WTC11 (cell line): ENCODE data around the gene AKR1C8. TPM values are rescaled to one million over a fixed set of nuclear protein-coding genes. Genes with fewer than 3 reads are reported as not detected.

Experiments used
- ATAC-seq: fragments of 200-7000 bp; cut with Tn5 transposase; 2 replicates; pipeline ENCODE4 v1.10.0; 2021; ENCODE audit warnings: mild to moderate bottlenecking, moderate library complexity
- CTCF ChIA-PET: fragments of 300-600 bp; sonication (Branson Sonifier 250); formaldehyde crosslinking; loops from one replicate; lab custom pipeline; 2021; ENCODE audit warnings: antibody characterized with exemption; lab: Charles Lee
- POLR2A ChIA-PET: fragments of 350-600 bp; sonication (Branson Sonifier 250); formaldehyde crosslinking; loops from one replicate; lab custom pipeline; 2021; ENCODE audit warnings: antibody characterized with exemption; lab: Charles Lee
- DNase-seq: peaks from one replicate; pipeline ENCODE4 v3.0.0; 2021; ENCODE audit warnings: low spot score
- H3K27ac Mint-ChIP-seq: 2 replicates; pipeline ENCODE4 v1.8.0; 2021; ENCODE audit warnings: mixed read lengths
- H3K27me3 Mint-ChIP-seq: 2 replicates; pipeline ENCODE4 v1.8.0; 2021; ENCODE audit warnings: low read depth, mild to moderate bottlenecking, moderate library complexity, mixed read lengths
- H3K36me3 Mint-ChIP-seq: 2 replicates; pipeline ENCODE4 v1.8.0; 2021; ENCODE audit warnings: mixed read lengths
- H3K4me1 Mint-ChIP-seq: 2 replicates; pipeline ENCODE4 v1.8.0; 2022; ENCODE audit warnings: mixed read lengths
- H3K4me3 Mint-ChIP-seq: 2 replicates; pipeline ENCODE4 v1.8.0; 2021; ENCODE audit warnings: mild to moderate bottlenecking, moderate library complexity, mixed read lengths
- H3K9me3 Mint-ChIP-seq: 2 replicates; pipeline ENCODE4 v1.8.0; 2021; ENCODE audit warnings: mixed read lengths
- ARID4B ChIP-seq: sonication (generic); formaldehyde crosslinking; IDR thresholded peaks from 2 replicates; pipeline ENCODE4 v1.8.0; 2023; ENCODE audit warnings: missing genetic modification reagents, mild to moderate bottlenecking, borderline replicate concordance
- ATF3 ChIP-seq: sonication (generic); formaldehyde crosslinking; conservative IDR thresholded peaks from 2 replicates; pipeline ENCODE4 v1.8.1; 2022; ENCODE audit warnings: mild to moderate bottlenecking, missing genetic modification reagents
- CBFB ChIP-seq: sonication (generic); formaldehyde crosslinking; IDR thresholded peaks from 2 replicates; pipeline ENCODE4 v1.8.1; 2022; ENCODE audit warnings: mild to moderate bottlenecking, low read depth, missing genetic modification reagents
- CTCF ChIP-seq: fragments of 200-600 bp; IDR thresholded peaks from 2 replicates; pipeline ENCODE4 v1.8.0; 2022; ENCODE audit warnings: antibody characterized with exemption
- E2F1 ChIP-seq: sonication (generic); formaldehyde crosslinking; IDR thresholded peaks from 2 replicates; pipeline ENCODE4 v1.8.0; 2022; ENCODE audit warnings: mild to moderate bottlenecking, missing genetic modification reagents
- E2F5 ChIP-seq: sonication (generic); formaldehyde crosslinking; IDR thresholded peaks from 2 replicates; pipeline ENCODE4 v1.8.1; 2022; ENCODE audit warnings: mild to moderate bottlenecking, moderate library complexity, missing genetic modification reagents
- ETV6 ChIP-seq: sonication (generic); formaldehyde crosslinking; IDR thresholded peaks from 2 replicates; pipeline ENCODE4 v1.8.1; 2022; ENCODE audit warnings: mild to moderate bottlenecking, missing genetic modification reagents
- GRHL2 ChIP-seq: fragments of 250-450 bp; sonication (Bioruptor Pico); IDR thresholded peaks from 2 replicates; pipeline ENCODE4 v1.8.0; 2022; ENCODE audit warnings: mild to moderate bottlenecking, moderate library complexity; ENCODE audit not compliant: insufficient replicate concordance, severe bottlenecking
- IRF1 ChIP-seq: sonication (generic); formaldehyde crosslinking; IDR thresholded peaks from 2 replicates; pipeline ENCODE4 v1.8.0; 2023; ENCODE audit warnings: missing genetic modification reagents
- IRF2 ChIP-seq: sonication (generic); formaldehyde crosslinking; IDR thresholded peaks from 2 replicates; pipeline ENCODE4 v1.8.0; 2022; ENCODE audit warnings: low read depth, missing genetic modification reagents, borderline replicate concordance
- JUN ChIP-seq: sonication (generic); formaldehyde crosslinking; IDR thresholded peaks from 2 replicates; pipeline ENCODE4 v1.8.0; 2023; ENCODE audit warnings: mild to moderate bottlenecking, missing genetic modification reagents
- RORB ChIP-seq: fragments of 250-450 bp; sonication (Bioruptor Pico); IDR thresholded peaks from 2 replicates; pipeline ENCODE4 v1.9.0; 2021; ENCODE audit warnings: mild to moderate bottlenecking
- ZBTB21 ChIP-seq: sonication (generic); formaldehyde crosslinking; IDR thresholded peaks from 2 replicates; pipeline ENCODE4 v1.8.1; 2023; ENCODE audit warnings: mild to moderate bottlenecking, missing genetic modification reagents, borderline replicate concordance
- ZMAT4 ChIP-seq: fragments of 250-450 bp; sonication (Bioruptor Pico); IDR thresholded peaks from 2 replicates; pipeline ENCODE4 v1.9.0; 2021; ENCODE audit warnings: mild to moderate bottlenecking
- ZNF396 ChIP-seq: fragments of 250-450 bp; sonication (Bioruptor Pico); IDR thresholded peaks from 2 replicates; pipeline ENCODE4 v1.8.0; 2021; ENCODE audit warnings: mild to moderate bottlenecking, moderate library complexity, borderline replicate concordance
- ZNF416 ChIP-seq: fragments of 250-450 bp; sonication (Bioruptor Pico); IDR thresholded peaks from 2 replicates; pipeline ENCODE4 v1.9.0; 2021; ENCODE audit warnings: mild to moderate bottlenecking, inconsistent platforms
- ZNF671 ChIP-seq: fragments of 250-450 bp; sonication (Bioruptor Pico); IDR thresholded peaks from 2 replicates; pipeline ENCODE4 v1.8.0; 2021; ENCODE audit warnings: mild to moderate bottlenecking
- total RNA-seq: library from RNA; stranded (reverse); gene quantifications from 3 replicates; pipeline ENCODE4 v1.2.3, GENCODE V29; 2021

AKR1C8 gene
- total RNA-seq, 1 experiment from 2014 or later, result not detected

GRCh38 chr10:5233324-5233723 lies 48.4 kb upstream of the AKR1C8 start:
- no peak for DNase-seq
- peaks cover 10% of the 10 kb centered on the region for H3K27me3 Mint-ChIP-seq
- H3K27ac Mint-ChIP-seq, result no peak overlapping the region
- ChIA-PET POLR2A (no interaction called here), CTCF (no interaction called here)
- H3K4me1 Mint-ChIP-seq, result no peaks in the 10 kb centered on the region
- no peak for TF ChIP-seq JUN (CRISPR knock-in tag)
- no peak for TF ChIP-seq ZNF416 (CRISPR knock-in tag)
- no peak for TF ChIP-seq CTCF
- TF ChIP-seq CBFB (CRISPR knock-in tag), result no peak
- TF ChIP-seq ZNF671 (CRISPR knock-in tag), result no peak
- no peak for TF ChIP-seq ATF3 (CRISPR knock-in tag)
- TF ChIP-seq ZMAT4 (CRISPR knock-in tag), result no peak
- no peak for TF ChIP-seq ETV6 (CRISPR knock-in tag)
- TF ChIP-seq ZNF396 (CRISPR knock-in tag), result no peak
- TF ChIP-seq IRF2 (CRISPR knock-in tag), result no peak
- no peak for TF ChIP-seq E2F1
- no peak for TF ChIP-seq RORB (CRISPR knock-in tag)
- no peak for TF ChIP-seq IRF1 (CRISPR knock-in tag)
- no peak for TF ChIP-seq GRHL2 (CRISPR knock-in tag)
- no peak for TF ChIP-seq ZBTB21 (CRISPR knock-in tag)
- TF ChIP-seq E2F5 (CRISPR knock-in tag), result no peak
- TF ChIP-seq ARID4B (CRISPR knock-in tag), result no peak
- peaks cover 37% of the 10 kb centered on the region for H3K9me3 Mint-ChIP-seq
- no peak overlapping the region for H3K4me3 Mint-ChIP-seq
- peaks cover 8% of the 10 kb centered on the region; the same call in 1 of the 2 replicates for H3K36me3 Mint-ChIP-seq
- no peak for ATAC-seq
